ENCODE measurements around the gene FFAR3.
"Not testable (repeated sequence)": the region's sequence is repeated elsewhere in the genome, so short reads cannot be mapped to it uniquely, and the experiment has no call there.

FFAR3 gene

DNA sequence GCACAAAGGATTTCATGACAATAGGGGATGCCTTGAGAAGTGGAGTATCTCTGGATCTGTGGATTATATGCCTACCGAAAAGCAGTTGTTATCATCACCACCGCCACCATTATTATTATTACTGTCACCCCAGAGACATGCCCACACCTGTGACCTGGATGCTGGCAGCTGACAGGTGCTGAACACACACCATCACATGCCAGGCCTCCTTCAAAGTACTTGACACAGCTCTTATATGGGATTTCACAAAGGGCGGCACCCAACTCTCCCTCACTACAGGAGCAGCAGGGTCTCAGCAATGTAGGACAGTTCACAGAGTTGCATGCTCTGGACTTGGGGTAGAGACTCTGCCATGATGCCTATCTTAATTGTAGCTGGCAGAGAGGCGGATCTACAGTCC is 7.0 kb downstream of the FFAR3 start:
- H3K4me3 ChIP-seq (ENCODE audit: low read depth, low read length): no peak overlapping the region
- no peak for DNase-seq (ENCODE audit: low read depth)

DNA sequence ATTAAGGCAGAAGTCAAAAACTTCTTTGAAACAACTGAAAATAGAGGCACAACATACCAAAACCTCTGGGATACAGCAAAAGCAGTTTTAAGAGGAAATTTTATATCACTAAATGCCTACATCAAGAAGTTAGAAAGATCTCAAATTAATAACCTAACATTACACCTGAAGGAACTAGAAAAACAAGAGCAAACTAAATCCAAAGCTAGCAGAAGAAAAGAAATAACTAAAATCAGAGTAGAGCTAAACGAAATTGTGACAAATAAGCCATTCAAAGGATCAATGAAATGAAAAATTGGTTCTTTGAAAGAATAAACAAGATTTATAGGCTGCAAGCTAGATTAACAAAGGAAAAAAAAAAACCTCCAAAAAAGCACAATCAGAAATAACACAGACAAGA is 10.1 kb downstream of the FFAR3 start:
- no peak for DNase-seq (ENCODE audit: low read depth)
- no peak overlapping the region for H3K4me3 ChIP-seq (ENCODE audit: low read depth, low read length)

DNA sequence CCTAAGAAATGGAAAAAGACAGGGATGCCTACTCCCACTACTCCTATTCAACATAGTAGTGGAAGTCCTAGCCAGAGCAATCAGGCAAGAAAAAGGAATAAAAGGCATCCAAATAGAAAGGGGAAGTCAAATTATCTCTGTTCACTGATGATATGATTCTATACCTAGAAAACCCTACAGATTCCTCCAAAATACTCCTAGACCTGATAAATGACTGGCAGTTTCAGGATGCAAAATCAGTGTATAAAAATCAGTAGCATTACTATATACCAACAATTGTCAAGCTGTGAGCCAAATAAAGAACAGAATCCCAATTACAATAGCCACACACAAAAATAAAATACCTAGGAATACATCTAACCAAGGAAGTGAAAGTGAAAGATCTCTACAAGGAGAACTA is 11.3 kb downstream of the FFAR3 start:
- DNase-seq (ENCODE audit: low read depth): no peak
- no peak overlapping the region for H3K4me3 ChIP-seq (ENCODE audit: low read depth, low read length)

DNA sequence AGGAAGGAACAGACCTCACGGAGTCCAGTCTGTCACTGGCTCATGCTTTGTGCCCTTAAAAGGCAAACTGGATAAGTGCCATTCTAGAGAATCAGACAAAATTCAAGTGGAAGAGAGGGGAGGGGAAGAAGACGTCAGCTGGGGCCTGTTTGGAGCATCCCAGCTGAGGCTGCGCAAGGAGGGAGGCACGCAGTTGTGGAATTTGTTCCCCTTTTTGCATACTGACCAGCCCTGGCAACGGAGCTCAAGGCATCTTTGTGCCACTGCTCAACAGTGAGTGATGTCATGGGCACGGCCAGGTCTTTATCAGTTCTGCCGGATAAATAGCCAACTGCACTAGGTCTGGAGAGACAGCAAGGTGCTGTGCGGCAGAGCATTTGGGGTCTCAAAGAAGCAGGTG is 12.5 kb downstream of the FFAR3 start, which contains the start of gene GPR42:
GPR42 (plus strand) TSS at position 347 of the 400 bp plus-strand sequence. CDS start 292 bp downstream, outside the sequence.
- no peak within 1 kb of the TSS for H3K4me3 ChIP-seq (ENCODE audit: low read depth, low read length)
- no peak for DNase-seq (ENCODE audit: low read depth)

DNA sequence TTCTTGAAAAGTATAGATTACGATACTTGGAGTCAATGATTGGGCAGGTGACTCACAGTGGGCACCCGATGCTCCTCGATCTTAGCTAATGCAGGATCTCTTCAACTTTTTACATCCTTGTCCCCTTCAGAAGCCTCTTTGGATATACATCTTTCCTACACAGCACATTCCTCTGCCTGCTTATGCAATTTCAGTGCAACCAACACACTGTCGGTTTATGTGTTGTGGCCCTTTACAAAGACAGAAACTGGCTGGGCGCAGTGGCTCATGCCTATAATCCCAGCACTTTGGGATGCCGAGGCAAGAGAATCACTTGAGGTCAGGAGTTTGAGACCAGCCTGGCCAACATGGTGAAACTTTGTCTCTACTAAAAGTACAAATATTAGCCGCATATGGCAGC is 15.2 kb downstream of the FFAR3 start:
- no peak for DNase-seq (ENCODE audit: low read depth)

DNA sequence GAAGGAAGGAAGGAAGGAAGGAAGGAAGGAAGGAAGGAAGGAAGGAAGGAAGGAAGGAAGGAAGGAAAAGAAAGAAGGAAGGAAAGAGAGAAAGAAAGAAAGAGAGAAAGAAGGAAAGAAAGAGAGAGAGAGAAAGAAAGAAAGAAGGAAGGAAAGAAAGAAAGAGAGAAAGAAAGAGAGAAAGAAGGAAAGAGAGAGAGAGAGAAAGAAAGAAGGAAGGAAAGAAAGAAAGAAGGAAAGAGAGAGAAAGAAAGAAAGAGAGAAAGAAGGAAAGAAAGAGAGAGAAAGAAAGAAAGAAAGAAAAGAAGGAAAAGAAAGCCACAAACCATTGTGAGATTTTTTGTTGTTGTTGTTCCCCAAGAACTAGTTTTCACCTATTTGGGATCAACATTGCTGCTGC is 15.8 kb downstream of the FFAR3 start:
- not testable (repeated sequence) for H3K4me3 ChIP-seq (ENCODE audit: low read depth, low read length); DNase-seq (ENCODE audit: low read depth)

More for the DNA sequence above, 15.2 kb downstream of the FFAR3 start:
- no peak overlapping the region for H3K4me3 ChIP-seq (ENCODE audit: low read depth, low read length)

DNA sequence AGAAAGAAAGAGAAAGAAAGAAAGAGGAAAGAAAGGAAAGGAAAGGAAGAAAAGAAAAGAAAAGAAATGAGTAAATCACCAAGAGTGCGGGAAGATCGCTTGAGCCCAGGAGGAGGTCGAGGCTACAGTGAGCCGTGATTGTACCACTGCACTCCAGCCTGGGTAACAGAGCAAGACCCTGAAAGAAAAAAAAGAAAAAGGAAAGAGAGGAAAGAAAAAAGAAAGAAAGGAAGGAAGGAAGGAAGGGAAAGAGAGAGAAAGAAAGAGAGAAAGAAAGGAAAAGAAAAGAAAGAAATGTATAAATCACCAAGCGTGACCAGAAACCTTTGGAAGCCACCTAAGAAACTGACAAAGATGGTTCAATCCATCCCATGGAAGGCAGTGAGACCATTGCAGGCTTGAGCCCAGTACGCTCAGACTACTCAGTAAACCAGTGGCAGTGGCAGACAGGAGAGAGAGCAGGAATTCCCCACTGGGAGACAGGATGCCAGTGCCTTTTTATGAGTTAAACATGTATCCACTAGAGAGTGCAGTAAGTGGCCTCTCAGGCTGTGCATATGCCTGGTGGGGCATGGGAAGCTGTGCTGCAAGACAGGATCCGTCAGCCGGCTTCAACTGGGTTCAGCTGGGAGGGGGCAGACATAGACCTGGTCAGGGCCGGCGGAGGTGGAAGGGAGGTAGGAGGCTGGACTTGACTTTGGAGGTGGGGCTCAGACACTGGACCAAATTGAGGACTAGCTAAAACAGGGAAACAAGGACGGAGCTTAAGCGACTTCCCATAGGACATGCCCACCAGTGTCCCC is 17.4 kb downstream of the FFAR3 start:
- H3K4me3 ChIP-seq (ENCODE audit: low read depth, low read length): no peak overlapping the region
- DNase-seq (ENCODE audit: low read depth): no peak

DNA sequence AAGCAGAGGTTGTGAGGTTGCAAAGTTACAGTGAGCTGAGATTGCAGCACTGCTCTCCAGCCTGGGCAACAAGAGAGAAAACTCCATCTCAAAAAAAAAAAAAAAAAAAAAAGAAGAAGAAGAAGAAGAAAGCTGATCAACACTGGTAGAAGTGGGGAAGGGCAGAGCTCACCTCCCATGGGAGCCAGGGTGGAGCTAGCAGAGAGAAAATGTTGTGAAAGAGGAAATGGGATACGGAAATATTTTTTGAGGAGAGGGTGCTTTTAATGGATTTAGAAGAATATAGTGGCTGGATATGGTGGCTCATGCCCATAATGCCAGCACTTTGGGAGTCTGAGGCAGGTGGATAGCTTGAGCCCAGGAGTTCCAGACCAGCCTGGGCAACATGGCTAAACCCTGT is 19.4 kb downstream of the FFAR3 start:
- no peak for DNase-seq (ENCODE audit: low read depth)
- no peak overlapping the region for H3K4me3 ChIP-seq (ENCODE audit: low read depth, low read length)

DNA sequence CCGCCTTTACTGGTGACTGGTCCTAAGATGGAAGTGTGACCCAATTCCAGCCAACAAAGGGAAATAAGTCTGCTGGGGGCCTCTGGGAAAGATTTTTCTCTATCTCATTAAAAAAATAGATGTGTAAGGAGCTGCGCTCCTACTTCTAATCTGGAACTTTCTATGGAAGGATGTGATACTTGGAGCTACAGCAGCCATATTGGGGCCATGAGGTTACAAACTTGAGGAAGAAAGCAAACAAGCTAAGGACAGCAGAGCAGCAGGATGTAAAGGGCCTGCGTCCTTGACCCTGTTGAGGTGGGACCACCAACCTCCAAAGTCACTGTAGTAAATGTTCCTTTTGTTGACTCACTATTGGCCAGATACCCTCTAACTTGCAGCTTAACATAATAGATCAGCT is 20.1 kb downstream of the FFAR3 start:
- no peak for DNase-seq (ENCODE audit: low read depth)

DNA sequence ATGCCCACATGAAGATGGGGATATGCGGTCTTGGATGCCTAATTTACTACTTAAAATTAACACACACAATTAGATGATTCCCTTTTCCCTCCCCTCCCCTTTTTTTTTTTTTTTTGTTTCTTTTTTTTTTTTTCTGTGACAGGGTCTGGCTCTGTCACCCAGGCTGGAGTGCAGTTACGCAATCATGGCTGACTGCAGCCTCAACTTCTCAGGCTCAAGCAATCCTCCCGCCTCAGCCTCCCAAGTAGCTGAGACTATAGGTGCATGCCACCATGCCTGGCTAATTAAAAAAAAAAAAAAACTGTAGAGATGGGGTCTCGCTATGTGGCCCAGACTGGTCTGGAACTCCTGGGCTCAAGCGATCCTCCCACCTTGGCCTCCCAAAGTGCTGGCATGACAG is 21.3 kb downstream of the FFAR3 start:
- not testable (repeated sequence) for DNase-seq (ENCODE audit: low read depth); H3K4me3 ChIP-seq (ENCODE audit: low read depth, low read length)

More for the DNA sequence above, 20.1 kb downstream of the FFAR3 start:
- no peak overlapping the region for H3K4me3 ChIP-seq (ENCODE audit: low read depth, low read length)

DNA sequence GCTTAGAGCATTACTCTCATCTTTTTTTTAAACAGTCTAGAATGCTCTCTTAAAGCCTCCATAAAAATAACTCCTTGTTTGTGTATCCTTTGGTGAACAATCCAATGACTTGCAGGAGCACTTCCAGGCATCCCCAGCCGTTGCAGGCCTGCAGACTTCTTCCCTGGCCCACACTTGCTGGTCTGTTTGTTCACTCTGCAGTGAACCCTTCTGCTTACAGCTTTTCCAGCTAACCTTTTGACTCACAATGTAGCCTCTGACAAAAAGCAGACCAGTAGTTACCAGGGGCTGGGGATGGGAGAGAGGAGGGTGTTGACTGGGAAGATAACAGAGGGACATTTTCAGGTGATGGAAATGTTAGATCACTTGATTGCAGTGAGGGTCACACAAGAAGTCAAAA is 21.7 kb downstream of the FFAR3 start:
- no peak overlapping the region for H3K4me3 ChIP-seq (ENCODE audit: low read depth, low read length)
- no peak for DNase-seq (ENCODE audit: low read depth)

DNA sequence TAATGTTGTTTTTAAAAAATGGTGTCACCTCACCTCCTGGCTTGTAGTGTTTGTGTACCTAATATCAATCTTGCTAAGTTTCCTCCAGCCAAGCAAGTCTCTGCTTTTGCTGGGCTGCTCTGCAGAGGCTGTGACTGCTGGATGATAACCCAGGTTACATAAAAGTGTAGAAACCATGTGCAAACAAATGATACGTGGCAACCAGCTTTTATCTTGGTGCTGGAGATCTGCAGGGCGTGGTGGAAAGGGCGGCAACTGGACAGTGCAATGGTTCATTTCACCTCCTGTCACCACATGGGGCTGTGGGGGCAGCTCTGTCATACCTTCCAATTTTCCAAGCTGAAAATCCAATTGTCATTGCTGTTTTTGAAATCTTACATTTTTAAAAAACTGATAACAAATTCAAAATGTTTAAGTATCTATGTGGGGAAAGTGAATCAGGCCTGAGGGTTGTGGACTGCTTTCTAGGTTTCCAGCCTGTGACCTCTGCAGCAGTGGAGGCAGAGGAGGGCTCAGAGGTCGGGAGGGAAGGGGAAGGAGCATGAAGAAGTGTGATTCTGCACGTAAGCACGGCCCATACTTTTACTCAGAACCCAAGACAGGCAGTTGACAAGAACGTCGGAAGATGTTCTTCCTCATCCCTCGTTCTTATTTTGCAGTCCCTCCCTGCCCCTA is 22.3 kb downstream of the FFAR3 start:
- DNase-seq (ENCODE audit: low read depth): no peak

DNA sequence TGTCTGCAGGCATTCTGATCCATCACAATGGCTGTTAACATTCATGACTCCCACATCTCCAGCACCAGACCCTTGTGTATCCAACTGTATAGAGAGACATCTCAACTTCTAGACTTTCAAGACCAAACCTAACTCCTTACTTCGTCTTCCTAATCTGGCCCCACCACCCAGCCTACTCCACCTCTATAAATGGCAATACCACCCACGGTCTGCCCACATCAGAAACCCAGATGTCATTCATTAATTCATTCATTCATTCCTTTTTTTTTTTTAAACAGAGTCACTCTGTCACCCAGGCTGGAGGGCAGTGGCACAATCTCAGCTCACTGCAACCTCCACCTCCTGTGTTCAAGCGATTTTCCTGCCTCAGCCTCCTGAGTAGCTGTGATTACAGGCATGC is 23.1 kb downstream of the FFAR3 start:
- DNase-seq (ENCODE audit: low read depth): no peak
- H3K4me3 ChIP-seq (ENCODE audit: low read depth, low read length): no peak overlapping the region

More for the DNA sequence above, 22.3 kb downstream of the FFAR3 start:
- no peak overlapping the region for H3K4me3 ChIP-seq (ENCODE audit: low read depth, low read length)

DNA sequence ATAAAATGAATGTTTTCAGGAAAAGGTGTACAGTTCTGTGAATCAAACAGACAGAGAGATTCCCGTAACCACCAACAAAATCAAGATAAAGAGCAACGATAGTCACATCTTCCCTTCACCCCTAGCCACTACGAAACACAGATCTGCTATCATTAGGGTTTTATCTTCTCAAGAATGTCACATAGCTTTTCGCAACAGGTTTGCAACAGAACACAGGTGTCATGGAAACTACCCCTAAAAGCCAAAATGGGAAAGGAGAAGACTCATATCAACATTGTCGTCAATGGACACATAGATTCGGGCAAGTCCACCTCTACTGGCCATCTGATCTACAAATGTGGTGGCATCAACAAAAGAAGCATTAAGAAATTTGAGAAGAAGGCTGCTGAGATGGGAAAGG is 23.7 kb downstream of the FFAR3 start:
- H3K4me3 ChIP-seq (ENCODE audit: low read depth, low read length): no peak overlapping the region
- DNase-seq (ENCODE audit: low read depth): no peak

DNA sequence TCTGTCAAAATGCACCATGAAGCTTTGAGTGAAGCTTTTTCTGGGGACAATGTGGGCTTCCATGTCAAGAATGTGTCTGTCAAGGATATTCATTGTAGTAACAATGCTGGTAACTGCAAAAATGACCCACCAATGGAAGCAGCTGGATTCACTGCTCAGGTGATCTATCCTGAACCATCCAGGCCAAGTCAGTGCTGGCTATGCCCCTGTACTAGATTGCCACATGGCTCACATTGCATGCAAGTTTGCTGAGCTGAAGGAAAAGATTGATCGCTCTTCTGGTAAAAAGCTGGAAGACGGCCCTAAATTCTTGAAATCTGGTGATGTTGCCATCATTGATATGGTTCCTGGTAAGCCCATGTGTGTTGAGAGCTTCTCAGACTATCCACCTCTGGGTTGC is 25.3 kb downstream of the FFAR3 start:
- no peak overlapping the region for H3K4me3 ChIP-seq (ENCODE audit: low read depth, low read length)
- no peak for DNase-seq (ENCODE audit: low read depth)

DNA sequence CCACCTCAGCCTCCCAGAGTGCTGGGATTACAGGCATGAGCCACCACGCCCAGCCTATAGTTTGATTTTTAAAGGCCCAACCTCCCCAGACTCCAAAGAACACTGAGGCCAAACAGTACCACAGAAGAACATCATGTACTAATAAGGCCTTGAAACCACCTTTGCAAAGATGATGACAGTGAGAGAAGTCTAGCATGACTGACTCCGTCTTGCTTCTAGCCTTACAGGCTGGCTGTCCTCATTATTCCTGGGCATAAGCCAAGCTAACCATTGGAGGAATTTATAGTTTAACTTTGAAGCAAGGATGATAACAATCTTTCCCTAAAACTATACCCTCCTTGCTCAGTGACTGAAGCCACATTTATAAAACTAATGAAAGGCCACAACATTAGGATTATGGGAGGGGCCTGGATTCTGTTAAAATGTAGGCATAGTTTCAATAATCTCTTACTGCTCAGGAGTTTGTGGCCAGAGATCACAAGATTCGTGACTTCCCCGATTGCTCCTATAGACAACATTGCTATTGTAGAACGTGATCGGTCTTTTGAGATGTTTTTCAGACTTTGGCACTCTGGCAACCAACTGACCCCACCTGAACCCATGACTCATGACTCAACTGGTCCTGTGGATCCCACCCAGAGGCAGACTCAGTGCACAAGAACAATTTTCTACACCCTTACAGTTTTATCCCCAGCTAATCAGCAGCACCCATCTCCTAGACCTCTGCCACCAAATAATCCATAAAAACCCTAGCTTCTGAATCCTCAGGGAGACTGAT is 30.2 kb downstream of the FFAR3 start:
- DNase-seq (ENCODE audit: low read depth): no peak
- no peak overlapping the region for H3K4me3 ChIP-seq (ENCODE audit: low read depth, low read length)

DNA sequence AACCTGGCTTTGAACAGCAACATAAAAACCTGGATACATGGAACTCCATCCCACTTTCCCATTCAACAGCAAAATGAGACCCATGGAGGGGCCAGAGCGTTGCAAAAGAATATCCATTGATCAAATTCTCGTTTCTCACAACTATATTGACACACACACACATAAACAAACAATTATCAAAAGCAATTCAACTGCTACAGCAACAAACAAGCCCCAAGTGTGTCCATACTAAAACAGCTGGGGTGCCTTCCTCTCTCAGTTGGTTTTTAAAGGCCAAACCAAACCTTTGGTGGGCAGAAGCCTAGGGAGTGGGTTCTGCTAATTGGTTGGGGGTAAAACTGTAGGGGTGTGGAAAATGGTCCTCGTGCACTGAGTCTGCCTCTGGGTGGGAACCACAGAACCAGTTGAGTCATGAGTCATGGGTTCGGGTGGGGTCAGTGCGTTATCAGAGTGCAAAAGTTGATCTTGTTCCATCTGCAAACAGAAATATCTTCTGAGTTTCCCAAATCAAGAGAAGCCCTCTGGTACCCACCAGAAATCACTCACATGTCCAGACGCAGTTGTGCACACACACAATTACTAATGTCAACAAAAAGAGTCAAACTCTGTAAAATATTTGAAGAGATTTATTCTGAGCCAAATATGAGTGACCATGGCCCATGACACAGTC is 31.1 kb downstream of the FFAR3 start:
- H3K4me3 ChIP-seq (ENCODE audit: low read depth, low read length): no peak overlapping the region
- no peak for DNase-seq (ENCODE audit: low read depth)

DNA sequence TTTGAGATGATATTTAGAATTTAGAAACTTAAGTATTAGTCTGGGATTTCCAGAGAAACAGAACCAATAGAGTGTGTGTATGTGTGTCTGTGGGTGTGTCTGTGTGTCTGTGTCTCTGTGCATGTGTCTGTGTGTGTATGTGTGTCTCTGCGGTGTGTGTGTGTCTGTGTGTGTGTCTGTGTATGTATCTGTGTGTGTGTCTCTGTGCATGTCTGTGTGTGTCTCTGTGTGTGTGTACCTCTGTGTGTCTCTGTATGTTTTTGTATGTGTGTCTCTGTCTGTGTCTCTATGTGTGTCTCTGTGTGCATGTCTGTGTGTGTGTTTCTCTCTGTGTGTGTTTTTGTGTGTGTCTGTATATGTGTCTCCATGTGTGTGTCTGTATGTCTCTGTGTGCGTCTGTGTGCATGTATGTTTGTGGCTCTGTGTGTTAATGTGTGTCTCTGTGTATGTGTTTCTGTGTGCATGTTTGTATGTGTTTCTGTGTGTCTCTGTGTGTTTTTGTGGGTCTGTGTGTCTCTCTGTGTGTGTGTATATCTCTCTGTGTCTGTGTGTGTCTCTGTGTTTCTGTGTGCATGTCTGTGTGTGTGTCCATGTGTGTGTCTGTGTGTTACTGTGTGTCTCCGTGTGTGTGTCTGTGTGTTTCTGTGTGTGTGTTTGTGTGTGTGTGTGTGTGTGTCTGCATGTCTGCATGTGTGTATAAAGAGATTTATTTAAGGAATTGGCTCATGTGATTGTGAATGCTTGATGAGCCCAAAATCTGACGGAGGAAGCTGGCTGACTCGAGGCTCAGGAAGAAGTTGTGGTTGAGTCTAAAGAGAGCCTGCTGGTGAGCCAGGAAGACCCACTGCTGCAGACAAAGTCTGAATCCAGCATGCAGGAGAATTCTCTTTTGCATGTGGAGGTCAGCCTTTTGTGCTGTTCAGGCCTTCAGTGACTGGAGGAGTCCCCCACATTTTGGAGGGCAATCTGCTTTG is 34.8 kb downstream of the FFAR3 start:
- no peak for DNase-seq (ENCODE audit: low read depth)
- no peak overlapping the region for H3K4me3 ChIP-seq (ENCODE audit: low read depth, low read length)

Data from skeletal muscle cell (primary cell).